Endothelial cell of umbilical vein (primary cell): ENCODE data around the gene YPEL5. TPM values are rescaled to one million over a fixed set of nuclear protein-coding genes. Genes with fewer than 3 reads are reported as not detected.

Experiments
- BruUV-seq: library from RNA; stranded (reverse); fragments of 400-500 nt; replicated peaks from 2 replicates; lab custom pipeline; 2021; lab: Mats Ljungman, UMichigan
- CTCF ChIA-PET: fragments of 300-600, 350-600 bp; sonication (Branson Sonifier 250); formaldehyde crosslinking; loops from one replicate; lab custom pipeline; 2021; ENCODE audit warnings: antibody characterized with exemption, inconsistent platforms; lab: Charles Lee
- POLR2A ChIA-PET: fragments of 300-600, 350-600 bp; sonication (Branson Sonifier 250); formaldehyde crosslinking; loops from one replicate; lab custom pipeline; 2021; ENCODE audit warnings: antibody characterized with exemption, inconsistent platforms; lab: Charles Lee
- DNase-seq: peaks from one replicate; pipeline ENCODE4 v3.0.0-alpha.2; 2011; ENCODE audit warnings: low read depth, low spot score
- FAIRE-seq: peaks from 2 replicates; lab custom pipeline; 2011; peaks lifted over from hg19 to GRCh38; lab: Jason Lieb, UNC
- H2AFZ ChIP-seq: 2 replicates; pipeline ENCODE4 v1.6.0; 2012; ENCODE audit warnings: low read depth, low read length, control low read depth, inconsistent platforms
- H3K27ac ChIP-seq: 2 replicates; pipeline ENCODE4 v1.5.1; 2011; ENCODE audit warnings: low read depth, mild to moderate bottlenecking, control low read depth, low read length, moderate library complexity; ENCODE audit not compliant: insufficient read depth
- H3K27me3 ChIP-seq, 2 experiments: 2 replicates each; pipeline versions ENCODE4 v1.6.0 to v1.6.1; 2011; ENCODE audit warnings: low read length in 2 of 2, mixed read lengths in 1 of 2; ENCODE audit not compliant: control insufficient read depth in 2 of 2, insufficient read depth in 2 of 2
- H3K36me3 ChIP-seq, 2 experiments: 2 replicates in 1 of 2; 3 replicates in 1 of 2; pipeline ENCODE4 v1.5.1; 2011; ENCODE audit warnings: low read length in 2 of 2, mild to moderate bottlenecking in 1 of 2, moderate library complexity in 1 of 2; ENCODE audit not compliant: control insufficient read depth in 2 of 2, insufficient read depth in 2 of 2; ENCODE audit errors: extremely low read depth in 1 of 2
- H3K4me1 ChIP-seq: 3 replicates; pipeline ENCODE4 v1.5.1; 2011; ENCODE audit warnings: mild to moderate bottlenecking, low read length; ENCODE audit not compliant: control insufficient read depth, insufficient read depth; ENCODE audit errors: extremely low read depth
- H3K4me2 ChIP-seq: 2 replicates; pipeline ENCODE4 v1.6.1; 2011; ENCODE audit warnings: low read length, control low read depth, mixed read lengths; ENCODE audit not compliant: insufficient read depth
- H3K4me3 ChIP-seq, 3 experiments: fragments of 200-600 bp in 1 of 3; sonication (generic), shearing (Covaris generic) in 1 of 3; replicated peaks in 1 of 3; 2 replicates each; pipeline ENCODE4 v1.5.1; 2011 to 2016; ENCODE audit warnings: control low read depth in 3 of 3, low read length in 3 of 3, mild to moderate bottlenecking in 2 of 3, inconsistent platforms in 1 of 3, low read depth in 1 of 3, moderate library complexity in 1 of 3; ENCODE audit not compliant: insufficient read depth in 1 of 3
- H3K79me2 ChIP-seq: 2 replicates; pipeline ENCODE4 v1.6.0; 2012; ENCODE audit warnings: low read length, inconsistent platforms; ENCODE audit not compliant: control insufficient read depth, insufficient read depth
- H3K9ac ChIP-seq: replicated peaks from 2 replicates; pipeline ENCODE3; 2011; ENCODE audit warnings: low read length, control low read depth; ENCODE audit not compliant: insufficient read depth; ENCODE audit errors: extremely low read depth
- H3K9me1 ChIP-seq: replicated peaks from 3 replicates; pipeline ENCODE4 v1.6.0; 2011; ENCODE audit warnings: mild to moderate bottlenecking, low read length; ENCODE audit not compliant: control insufficient read depth, insufficient read depth; ENCODE audit errors: extremely low read depth
- H3K9me3 ChIP-seq: replicated peaks from 2 replicates; pipeline ENCODE4 v1.5.1; 2012; ENCODE audit warnings: low read length, inconsistent platforms; ENCODE audit not compliant: control insufficient read depth, insufficient read depth
- H4K20me1 ChIP-seq: replicated peaks from 2 replicates; pipeline ENCODE3; 2011; ENCODE audit warnings: mild to moderate bottlenecking, low read length; ENCODE audit not compliant: control insufficient read depth, insufficient read depth; ENCODE audit errors: extremely low read depth
- CTCF ChIP-seq, 2 donors: IDR thresholded peaks; 1 replicate in 1 of 2; 2 replicates in 1 of 2; pipeline ENCODE4 v1.5.1; 2011; ENCODE audit warnings: low read length in 2 of 2, mild to moderate bottlenecking in 2 of 2, moderate library complexity in 2 of 2, control low read depth in 1 of 2, inconsistent platforms in 1 of 2, low read depth in 1 of 2; ENCODE audit not compliant: insufficient read depth in 1 of 2; ENCODE audit errors: extremely low read depth in 1 of 2
- EZH2 ChIP-seq: IDR thresholded peaks from 2 replicates; pipeline ENCODE4 v1.6.1; 2012; ENCODE audit warnings: borderline replicate concordance, low read depth, mild to moderate bottlenecking, moderate library complexity, low read length, inconsistent platforms; ENCODE audit not compliant: severe bottlenecking
- FOS ChIP-seq: IDR thresholded peaks from 2 replicates; pipeline ENCODE4 v1.6.1; 2011; ENCODE audit warnings: mild to moderate bottlenecking, low read length, moderate library complexity, borderline replicate concordance; ENCODE audit not compliant: insufficient read depth
- GATA2 ChIP-seq: IDR thresholded peaks from 2 replicates; pipeline ENCODE4 v1.7.0; 2011; ENCODE audit warnings: low read depth, mild to moderate bottlenecking, moderate library complexity, mixed read lengths, low read length; ENCODE audit not compliant: insufficient read length, insufficient read depth
- JUN ChIP-seq: IDR thresholded peaks from 2 replicates; pipeline ENCODE4 v1.6.1; 2011; ENCODE audit warnings: borderline replicate concordance, low read depth; ENCODE audit not compliant: insufficient read length, insufficient read depth
- MAX ChIP-seq: IDR thresholded peaks from 2 replicates; pipeline ENCODE4 v1.6.1; 2011; ENCODE audit not compliant: insufficient read depth, insufficient read length
- POLR2A ChIP-seq: IDR thresholded peaks from 2 replicates; pipeline ENCODE4 v1.6.1; 2012; ENCODE audit warnings: low read depth, mild to moderate bottlenecking, control low read depth, low read length
- POLR2AphosphoS5 ChIP-seq: IDR thresholded peaks from 2 replicates; pipeline ENCODE4 v1.6.1; 2012; ENCODE audit warnings: low read depth, mild to moderate bottlenecking, control low read depth, low read length, moderate library complexity; ENCODE audit not compliant: insufficient read depth
- dilution Hi-C: fragments of 300-500 bp; cut with MboI; formaldehyde crosslinking; loops from one replicate; pipeline ENCODE4 v1.15.0; 2019; ENCODE audit warnings: low sequenced_read_pairs; ENCODE audit not compliant: extremely low pct_ligation_motif_present
- intact Hi-C: fragments of 100-400 bp; cut with micrococcal nuclease; formaldehyde crosslinking; loops from one replicate; pipeline ENCODE4 v1.10.0; 2022
- polyA plus RNA-seq, 4 experiments: library from polyadenylated mRNA; depleted of rRNA in 3 of 4; stranded (reverse) in 3 of 4; unstranded in 1 of 4; fragments of >200 nt; gene quantifications; 2 replicates each; pipeline versions ENCODE4 v1.2.1 to v1.2.3, GENCODE V29; 2011 to 2012; ENCODE audit warnings: missing spikeins in 1 of 4
- total RNA-seq: library from RNA; stranded (reverse); gene quantifications from 2 replicates; pipeline ENCODE4 v1.2.3, GENCODE V29; 2021

Gene YPEL5
- total and polyA plus RNA-seq, 2 donors (not counting 3 experiments of a cell fraction or from before 2014, with no cell fraction given): 49.5 to 62.0 TPM

GRCh38 chr2:30181176-30181575 is 34.4 kb downstream of the YPEL5 start:
- Histone ChIP-seq H3K4me2 (no peak overlapping the region), H3K9ac (no peak overlapping the region), H3K4me3 (no peak overlapping the region), H3K9me1 (no peaks in the 10 kb centered on the region), H3K79me2 (no peaks in the 10 kb centered on the region), H3K27me3 (no peaks in the 10 kb centered on the region), H2AFZ (no peak overlapping the region), H3K27ac (no peak overlapping the region), H3K36me3 (no peaks in the 10 kb centered on the region), H4K20me1 (no peaks in the 10 kb centered on the region), H3K9me3 (no peaks in the 10 kb centered on the region), H3K4me1 (no peaks in the 10 kb centered on the region)
- dilution Hi-C loops: no loop called here
- CTCF ChIA-PET: interaction anchor here (1.2 to 2.9 kb wide), 4 partner anchors 12 to 530 kb away, joined by 3 to 10 read pairs (median 6); no protein-coding TSS in a partner anchor
- no TSS peak for BruUV-seq
- no peak for TF ChIP-seq JUN
- TF ChIP-seq CTCF (IDR thresholded peaks at IDR 0.05; ENCODE audit: extremely low read depth in 1 of 2, insufficient read depth in 1 of 2, low read depth in 1 of 2, low read length in 2 of 2): no peak
- no peak for TF ChIP-seq FOS
- no peak for TF ChIP-seq POLR2A
- TF ChIP-seq GATA2: no peak
- no peak for TF ChIP-seq MAX
- no peak for TF ChIP-seq EZH2
- TF ChIP-seq POLR2AphosphoS5: no peak
- intact Hi-C loops: no loop called here
- POLR2A ChIA-PET: no interaction called here
- FAIRE-seq (no peak), DNase-seq (no peak)
